HepG2 (cell line): Measurements from ENCODE around the gene HLF. TPM values are rescaled to one million over a fixed set of nuclear protein-coding genes. Genes with fewer than 3 reads are reported as not detected.
A peak's percentile ranks its signal among the peaks of the same experiment; 100 is the strongest.

Source experiments
- ASH2L ChIP-seq: fragments of 300-600, 200-600 bp; sonication (generic); IDR thresholded peaks from 2 replicates; pipeline ENCODE4 v1.7.0; 2017; ENCODE audit warnings: low read depth, mild to moderate bottlenecking, moderate library complexity, mixed read lengths, low read length; ENCODE audit not compliant: insufficient read length
- CEBPB ChIP-seq: IDR thresholded peaks from 2 replicates; pipeline ENCODE4 v1.6.1; 2011; ENCODE audit warnings: low read depth, low read length, improper control_type of control experiment, borderline replicate concordance
- DNMT1 ChIP-seq: sonication (generic); formaldehyde crosslinking; IDR thresholded peaks from 2 replicates; pipeline ENCODE4 v1.5.1; 2020; ENCODE audit warnings: mild to moderate bottlenecking, missing genetic modification reagents
- ETV5 ChIP-seq: IDR thresholded peaks from 2 replicates; pipeline ENCODE4 v1.6.1; 2018; ENCODE audit warnings: missing biosample characterization, missing genetic modification reagents, inconsistent platforms, borderline replicate concordance
- MED1 ChIP-seq: sonication (generic); formaldehyde crosslinking; IDR thresholded peaks from 2 replicates; pipeline ENCODE4 v1.4.0; 2020; ENCODE audit warnings: missing genetic modification reagents
- PCBP2 ChIP-seq: fragments of 200-400 bp; formaldehyde crosslinking; optimal IDR thresholded peaks from 2 replicates; pipeline ENCODE3; 2018; ENCODE audit warnings: low read length, low read depth; ENCODE audit not compliant: poor library complexity, severe bottlenecking
- RFX1 ChIP-seq: fragments of 450-650 bp; IDR thresholded peaks from 2 replicates; pipeline ENCODE4 v1.6.1; 2017
- SSRP1 ChIP-seq: IDR thresholded peaks from 2 replicates; pipeline ENCODE4 v1.6.1; 2016; ENCODE audit warnings: control low read depth
- TGIF2 ChIP-seq: IDR thresholded peaks from 2 replicates; pipeline ENCODE4 v1.6.1; 2016; ENCODE audit warnings: control low read depth, missing compliant biosample characterization
- U2AF1 ChIP-seq: fragments of 200-400 bp; formaldehyde crosslinking; optimal IDR thresholded peaks from 2 replicates; pipeline ENCODE3; 2017; ENCODE audit warnings: mild to moderate bottlenecking, low read depth, low read length
- ZBTB42 ChIP-seq: sonication (generic); formaldehyde crosslinking; IDR thresholded peaks from 2 replicates; pipeline ENCODE4 v1.5.0; 2020; ENCODE audit warnings: mild to moderate bottlenecking, missing genetic modification reagents
- ZNF644 ChIP-seq: IDR thresholded peaks from 2 replicates; pipeline ENCODE4 v1.6.1; 2016; ENCODE audit warnings: low read depth
- polyA plus RNA-seq, 8 experiments: library from polyadenylated mRNA; depleted of rRNA in 3 of 8; stranded (reverse) in 7 of 8; unstranded in 1 of 8; fragments of >200 nt; fragmentation: Illumina TruSeq in 4 of 8; extraction: Trizol in 4 of 8; gene quantifications; 2 replicates each; pipeline versions ENCODE4 v1.2.1 to v1.2.3, GENCODE V29; 2011 to 2016; ENCODE audit warnings: low read depth in 4 of 8, missing spikeins in 1 of 8, mixed read lengths in 1 of 8; ENCODE audit not compliant: insufficient read depth in 1 of 8
- total RNA-seq, 5 experiments: library from RNA; depleted of rRNA; stranded (reverse); fragments of >200 nt; fragmentation: Illumina TruSeq; extraction: Trizol; gene quantifications; 2 replicates each; pipeline ENCODE4 v1.2.3, GENCODE V29; 2016; ENCODE audit warnings: low read depth in 1 of 5
- TF ChIP-seq, protein P1 (sequence below): sonication (generic); formaldehyde crosslinking; IDR thresholded peaks from 2 replicates; pipeline ENCODE4 v1.4.0; 2020; ENCODE audit warnings: missing genetic modification reagents
- TF ChIP-seq, protein P2 (sequence below): IDR thresholded peaks from 2 replicates; pipeline ENCODE4 v1.4.0; 2020; ENCODE audit warnings: mild to moderate bottlenecking, missing genetic modification reagents
- TF ChIP-seq, protein P3 (sequence below): sonication (generic); formaldehyde crosslinking; IDR thresholded peaks from 2 replicates; pipeline ENCODE4 v1.4.0; 2020; ENCODE audit warnings: missing genetic modification reagents, borderline replicate concordance
- TF ChIP-seq, protein P4 (sequence below): sonication (generic); formaldehyde crosslinking; IDR thresholded peaks from 2 replicates; pipeline ENCODE4 v1.4.0; 2020; ENCODE audit warnings: missing genetic modification reagents
- TF ChIP-seq, protein P5 (sequence below): IDR thresholded peaks from 2 replicates; pipeline ENCODE4 v1.6.1; 2016; ENCODE audit warnings: mild to moderate bottlenecking, missing biosample characterization, missing genetic modification reagents
- TF ChIP-seq, protein P6 (sequence below): sonication (generic); formaldehyde crosslinking; IDR thresholded peaks from 2 replicates; pipeline ENCODE4 v1.4.0; 2020; ENCODE audit warnings: missing genetic modification reagents

Gene HLF
- total and polyA plus RNA-seq, 2 of the 13 experiments (the other 11 are each of a cell fraction or from before 2014, with no cell fraction given) = 202 to 346 TPM

DNA sequence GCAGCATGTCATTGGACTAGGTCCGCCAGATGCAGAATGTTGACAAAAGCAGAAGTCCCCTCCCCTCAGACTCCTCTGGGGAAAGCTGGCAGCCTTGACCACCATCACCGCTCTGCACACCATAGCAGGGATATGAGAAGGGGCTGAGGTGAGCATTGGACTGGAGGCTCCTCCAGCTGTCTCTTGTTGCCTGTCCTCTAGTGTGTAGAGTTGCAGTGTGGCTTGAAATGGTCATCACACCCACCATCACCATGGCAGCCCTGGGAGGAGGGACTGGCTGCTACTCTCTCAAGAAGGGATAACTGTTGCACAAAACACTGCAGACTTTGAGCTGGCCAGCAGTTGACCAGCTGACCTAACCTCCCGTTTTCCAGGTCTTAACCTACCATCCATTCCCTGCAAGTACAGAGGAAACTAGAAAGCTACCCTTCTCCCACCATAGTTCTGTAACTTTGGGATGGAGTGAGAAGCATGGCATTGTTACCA lies 38.3 kb downstream of the HLF start (continued):
- TF ChIP-seq, protein P1, sequence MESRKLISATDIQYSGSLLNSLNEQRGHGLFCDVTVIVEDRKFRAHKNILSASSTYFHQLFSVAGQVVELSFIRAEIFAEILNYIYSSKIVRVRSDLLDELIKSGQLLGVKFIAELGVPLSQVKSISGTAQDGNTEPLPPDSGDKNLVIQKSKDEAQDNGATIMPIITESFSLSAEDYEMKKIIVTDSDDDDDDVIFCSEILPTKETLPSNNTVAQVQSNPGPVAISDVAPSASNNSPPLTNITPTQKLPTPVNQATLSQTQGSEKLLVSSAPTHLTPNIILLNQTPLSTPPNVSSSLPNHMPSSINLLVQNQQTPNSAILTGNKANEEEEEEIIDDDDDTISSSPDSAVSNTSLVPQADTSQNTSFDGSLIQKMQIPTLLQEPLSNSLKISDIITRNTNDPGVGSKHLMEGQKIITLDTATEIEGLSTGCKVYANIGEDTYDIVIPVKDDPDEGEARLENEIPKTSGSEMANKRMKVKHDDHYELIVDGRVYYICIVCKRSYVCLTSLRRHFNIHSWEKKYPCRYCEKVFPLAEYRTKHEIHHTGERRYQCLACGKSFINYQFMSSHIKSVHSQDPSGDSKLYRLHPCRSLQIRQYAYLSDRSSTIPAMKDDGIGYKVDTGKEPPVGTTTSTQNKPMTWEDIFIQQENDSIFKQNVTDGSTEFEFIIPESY (CRISPR knock-in tag) = peak; percentile 58
- TF ChIP-seq, protein P2, sequence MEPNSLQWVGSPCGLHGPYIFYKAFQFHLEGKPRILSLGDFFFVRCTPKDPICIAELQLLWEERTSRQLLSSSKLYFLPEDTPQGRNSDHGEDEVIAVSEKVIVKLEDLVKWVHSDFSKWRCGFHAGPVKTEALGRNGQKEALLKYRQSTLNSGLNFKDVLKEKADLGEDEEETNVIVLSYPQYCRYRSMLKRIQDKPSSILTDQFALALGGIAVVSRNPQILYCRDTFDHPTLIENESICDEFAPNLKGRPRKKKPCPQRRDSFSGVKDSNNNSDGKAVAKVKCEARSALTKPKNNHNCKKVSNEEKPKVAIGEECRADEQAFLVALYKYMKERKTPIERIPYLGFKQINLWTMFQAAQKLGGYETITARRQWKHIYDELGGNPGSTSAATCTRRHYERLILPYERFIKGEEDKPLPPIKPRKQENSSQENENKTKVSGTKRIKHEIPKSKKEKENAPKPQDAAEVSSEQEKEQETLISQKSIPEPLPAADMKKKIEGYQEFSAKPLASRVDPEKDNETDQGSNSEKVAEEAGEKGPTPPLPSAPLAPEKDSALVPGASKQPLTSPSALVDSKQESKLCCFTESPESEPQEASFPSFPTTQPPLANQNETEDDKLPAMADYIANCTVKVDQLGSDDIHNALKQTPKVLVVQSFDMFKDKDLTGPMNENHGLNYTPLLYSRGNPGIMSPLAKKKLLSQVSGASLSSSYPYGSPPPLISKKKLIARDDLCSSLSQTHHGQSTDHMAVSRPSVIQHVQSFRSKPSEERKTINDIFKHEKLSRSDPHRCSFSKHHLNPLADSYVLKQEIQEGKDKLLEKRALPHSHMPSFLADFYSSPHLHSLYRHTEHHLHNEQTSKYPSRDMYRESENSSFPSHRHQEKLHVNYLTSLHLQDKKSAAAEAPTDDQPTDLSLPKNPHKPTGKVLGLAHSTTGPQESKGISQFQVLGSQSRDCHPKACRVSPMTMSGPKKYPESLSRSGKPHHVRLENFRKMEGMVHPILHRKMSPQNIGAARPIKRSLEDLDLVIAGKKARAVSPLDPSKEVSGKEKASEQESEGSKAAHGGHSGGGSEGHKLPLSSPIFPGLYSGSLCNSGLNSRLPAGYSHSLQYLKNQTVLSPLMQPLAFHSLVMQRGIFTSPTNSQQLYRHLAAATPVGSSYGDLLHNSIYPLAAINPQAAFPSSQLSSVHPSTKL (CRISPR knock-in tag) = peak; percentile 38
- TF ChIP-seq PCBP2 (no peak), DNMT1 (CRISPR knock-in tag) (0 out of 2 replicates have a peak, but pooled peaks have one; percentile 49), ZBTB42 (CRISPR knock-in tag) (no peak), RFX1 (0 out of 2 replicates have a peak, but pooled peaks have one; percentile 5), MED1 (CRISPR knock-in tag) (no peak), TGIF2 (CRISPR knock-in tag) (peak; percentile 57; the same call in 1 of the 2 replicates), ZNF644 (CRISPR knock-in tag) (peak; percentile 58; the same call in 1 of the 2 replicates), ETV5 (CRISPR knock-in tag) (peak; percentile 17; the same call in 1 of the 2 replicates), CEBPB (peak; percentile 66; the same call in 1 of the 2 replicates), SSRP1 (CRISPR knock-in tag) (peak; percentile 83; the same call in 1 of the 2 replicates), ASH2L (peak; percentile 1), U2AF1 (no peak)
- TF ChIP-seq, protein P3, sequence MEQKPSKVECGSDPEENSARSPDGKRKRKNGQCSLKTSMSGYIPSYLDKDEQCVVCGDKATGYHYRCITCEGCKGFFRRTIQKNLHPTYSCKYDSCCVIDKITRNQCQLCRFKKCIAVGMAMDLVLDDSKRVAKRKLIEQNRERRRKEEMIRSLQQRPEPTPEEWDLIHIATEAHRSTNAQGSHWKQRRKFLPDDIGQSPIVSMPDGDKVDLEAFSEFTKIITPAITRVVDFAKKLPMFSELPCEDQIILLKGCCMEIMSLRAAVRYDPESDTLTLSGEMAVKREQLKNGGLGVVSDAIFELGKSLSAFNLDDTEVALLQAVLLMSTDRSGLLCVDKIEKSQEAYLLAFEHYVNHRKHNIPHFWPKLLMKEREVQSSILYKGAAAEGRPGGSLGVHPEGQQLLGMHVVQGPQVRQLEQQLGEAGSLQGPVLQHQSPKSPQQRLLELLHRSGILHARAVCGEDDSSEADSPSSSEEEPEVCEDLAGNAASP (CRISPR knock-in tag) = no peak
- TF ChIP-seq, protein P4, sequence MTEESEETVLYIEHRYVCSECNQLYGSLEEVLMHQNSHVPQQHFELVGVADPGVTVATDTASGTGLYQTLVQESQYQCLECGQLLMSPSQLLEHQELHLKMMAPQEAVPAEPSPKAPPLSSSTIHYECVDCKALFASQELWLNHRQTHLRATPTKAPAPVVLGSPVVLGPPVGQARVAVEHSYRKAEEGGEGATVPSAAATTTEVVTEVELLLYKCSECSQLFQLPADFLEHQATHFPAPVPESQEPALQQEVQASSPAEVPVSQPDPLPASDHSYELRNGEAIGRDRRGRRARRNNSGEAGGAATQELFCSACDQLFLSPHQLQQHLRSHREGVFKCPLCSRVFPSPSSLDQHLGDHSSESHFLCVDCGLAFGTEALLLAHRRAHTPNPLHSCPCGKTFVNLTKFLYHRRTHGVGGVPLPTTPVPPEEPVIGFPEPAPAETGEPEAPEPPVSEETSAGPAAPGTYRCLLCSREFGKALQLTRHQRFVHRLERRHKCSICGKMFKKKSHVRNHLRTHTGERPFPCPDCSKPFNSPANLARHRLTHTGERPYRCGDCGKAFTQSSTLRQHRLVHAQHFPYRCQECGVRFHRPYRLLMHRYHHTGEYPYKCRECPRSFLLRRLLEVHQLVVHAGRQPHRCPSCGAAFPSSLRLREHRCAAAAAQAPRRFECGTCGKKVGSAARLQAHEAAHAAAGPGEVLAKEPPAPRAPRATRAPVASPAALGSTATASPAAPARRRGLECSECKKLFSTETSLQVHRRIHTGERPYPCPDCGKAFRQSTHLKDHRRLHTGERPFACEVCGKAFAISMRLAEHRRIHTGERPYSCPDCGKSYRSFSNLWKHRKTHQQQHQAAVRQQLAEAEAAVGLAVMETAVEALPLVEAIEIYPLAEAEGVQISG (CRISPR knock-in tag) = peak; percentile 7; the same call in 1 of the 2 replicates
- TF ChIP-seq, protein P5, sequence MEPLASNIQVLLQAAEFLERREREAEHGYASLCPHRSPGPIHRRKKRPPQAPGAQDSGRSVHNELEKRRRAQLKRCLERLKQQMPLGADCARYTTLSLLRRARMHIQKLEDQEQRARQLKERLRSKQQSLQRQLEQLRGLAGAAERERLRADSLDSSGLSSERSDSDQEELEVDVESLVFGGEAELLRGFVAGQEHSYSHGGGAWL (CRISPR knock-in tag) = no peak
- TF ChIP-seq, protein P6, sequence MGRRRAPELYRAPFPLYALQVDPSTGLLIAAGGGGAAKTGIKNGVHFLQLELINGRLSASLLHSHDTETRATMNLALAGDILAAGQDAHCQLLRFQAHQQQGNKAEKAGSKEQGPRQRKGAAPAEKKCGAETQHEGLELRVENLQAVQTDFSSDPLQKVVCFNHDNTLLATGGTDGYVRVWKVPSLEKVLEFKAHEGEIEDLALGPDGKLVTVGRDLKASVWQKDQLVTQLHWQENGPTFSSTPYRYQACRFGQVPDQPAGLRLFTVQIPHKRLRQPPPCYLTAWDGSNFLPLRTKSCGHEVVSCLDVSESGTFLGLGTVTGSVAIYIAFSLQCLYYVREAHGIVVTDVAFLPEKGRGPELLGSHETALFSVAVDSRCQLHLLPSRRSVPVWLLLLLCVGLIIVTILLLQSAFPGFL (CRISPR knock-in tag) = no peak
